ENCODE measurements around the gene KRTAP13-3.

KRTAP13-3 gene

GRCh38 chr21:30425826-30426225 lies at the start of gene KRTAP13-3:
Gene KRTAP13-3, minus strand, starts transcription at chr21:30425926. Its CDS starts 14 bp downstream, at chr21:30425912.
- no peak for DNase-seq

DNA sequence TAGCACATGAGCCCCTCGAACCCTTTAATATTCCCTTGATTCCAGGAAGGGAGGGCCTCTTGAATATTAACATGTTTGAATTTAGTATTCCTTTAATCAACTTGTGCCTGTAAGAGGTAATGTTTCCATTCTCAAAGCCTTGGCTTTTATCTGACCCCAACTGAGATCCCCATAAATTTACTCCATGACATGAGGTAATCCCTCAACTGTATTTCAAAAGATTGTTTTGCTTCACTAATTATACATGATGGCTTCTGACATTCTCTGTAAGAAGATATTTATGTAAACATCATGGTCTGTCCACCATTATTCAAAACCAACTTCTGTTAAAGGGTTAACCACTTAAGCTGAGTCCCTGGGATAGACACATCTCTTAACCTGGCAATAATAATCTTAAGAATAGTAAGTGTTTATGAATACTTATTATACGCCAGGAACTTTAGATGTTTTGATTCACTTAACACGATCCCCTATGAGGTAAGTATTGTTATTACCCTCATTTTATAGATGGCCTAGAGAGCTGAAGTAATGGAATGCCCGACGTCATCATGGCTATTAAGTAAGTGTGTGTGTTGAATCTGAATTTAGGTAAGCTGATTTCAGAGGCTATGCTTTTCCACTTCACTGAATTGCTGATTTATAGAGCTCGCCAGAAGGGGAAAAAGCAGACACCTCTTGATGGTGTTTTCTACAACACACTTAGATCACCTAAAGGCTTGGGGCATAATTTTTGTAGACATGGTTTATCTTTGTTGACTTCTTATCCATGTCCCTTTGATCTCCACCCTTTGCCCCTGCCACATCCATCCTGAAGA lies 43.4 kb upstream of the KRTAP13-3 start:
- DNase-seq = no peak

- peak in 1 of 2 experiments; percentile 31 for DNase-seq
These were observed 38.0 kb upstream of the KRTAP13-3 start for GRCh38 chr21:30463713-30464112.

DNA sequence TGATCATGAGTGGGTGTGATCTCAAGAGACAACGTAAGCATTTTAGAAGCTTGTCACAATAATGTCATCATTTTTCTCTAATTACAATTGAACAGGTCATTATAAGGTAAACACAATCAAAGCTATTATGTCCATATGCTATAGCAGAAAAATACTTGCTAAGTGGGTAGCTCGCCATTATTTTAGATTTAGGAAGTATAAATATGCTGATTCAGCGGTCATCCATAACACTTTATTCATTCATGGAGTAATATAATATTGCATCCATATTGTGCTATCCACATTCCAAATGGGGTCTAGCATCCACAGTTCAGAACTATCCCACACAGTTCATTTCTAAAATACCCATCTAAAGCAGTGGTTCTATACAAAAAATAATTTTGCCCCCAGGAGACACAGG lies 22.8 kb upstream of the KRTAP13-3 start:
- DNase-seq = no peak

GRCh38 chr21:30447056-30447455 lies 21.3 kb upstream of the KRTAP13-3 start:
- no peak for DNase-seq

DNA sequence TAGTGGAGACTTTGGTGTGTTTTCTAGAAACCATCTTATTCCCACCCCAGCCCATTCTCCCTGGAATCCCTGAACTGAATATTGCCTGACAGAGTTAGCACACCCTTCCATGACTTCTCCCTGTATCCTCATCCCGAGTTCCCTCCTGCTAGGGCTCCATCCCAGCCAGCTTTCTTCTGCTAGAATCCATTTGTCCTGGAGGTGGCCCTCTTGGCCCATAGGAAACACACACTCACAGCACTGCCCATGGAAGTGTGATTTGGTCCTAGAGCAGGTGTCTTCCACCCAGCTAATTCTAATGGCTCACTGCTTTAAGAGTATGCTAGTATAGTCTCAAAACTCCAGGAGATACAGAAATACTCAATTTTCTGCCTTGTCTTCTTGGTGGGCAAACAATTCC lies 18.5 kb upstream of the KRTAP13-3 start:
- no peak for DNase-seq

DNA sequence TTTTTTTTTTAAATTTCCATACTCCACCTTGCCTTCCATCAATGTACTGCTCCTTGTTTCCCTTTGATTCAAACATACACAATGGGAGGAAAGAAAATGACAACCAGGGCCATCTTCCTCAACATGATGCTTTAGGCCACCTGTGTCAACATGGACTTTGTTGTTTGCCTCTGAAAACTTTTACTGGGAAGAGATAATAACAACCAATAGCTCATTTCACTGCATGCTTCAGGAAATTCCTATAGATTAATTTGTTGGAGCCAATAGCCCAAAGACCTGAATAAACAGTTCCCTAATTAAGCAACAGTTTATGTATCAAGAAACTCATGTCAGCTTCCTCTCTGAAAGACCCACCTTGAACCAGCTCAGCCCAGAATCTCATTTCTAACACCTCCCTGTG lies 17.5 kb upstream of the KRTAP13-3 start:
- no peak for DNase-seq

GRCh38 chr21:30439975-30440374 lies 14.2 kb upstream of the KRTAP13-3 start, which contains the start of gene KRTAP15-1:
Gene KRTAP15-1, plus strand, starts transcription at chr21:30440275. Its CDS starts 53 bp downstream, at chr21:30440328.
- DNase-seq = no peak

- no peak for DNase-seq
These were observed 11.4 kb upstream of the KRTAP13-3 start for GRCh38 chr21:30437010-30437565.

DNA sequence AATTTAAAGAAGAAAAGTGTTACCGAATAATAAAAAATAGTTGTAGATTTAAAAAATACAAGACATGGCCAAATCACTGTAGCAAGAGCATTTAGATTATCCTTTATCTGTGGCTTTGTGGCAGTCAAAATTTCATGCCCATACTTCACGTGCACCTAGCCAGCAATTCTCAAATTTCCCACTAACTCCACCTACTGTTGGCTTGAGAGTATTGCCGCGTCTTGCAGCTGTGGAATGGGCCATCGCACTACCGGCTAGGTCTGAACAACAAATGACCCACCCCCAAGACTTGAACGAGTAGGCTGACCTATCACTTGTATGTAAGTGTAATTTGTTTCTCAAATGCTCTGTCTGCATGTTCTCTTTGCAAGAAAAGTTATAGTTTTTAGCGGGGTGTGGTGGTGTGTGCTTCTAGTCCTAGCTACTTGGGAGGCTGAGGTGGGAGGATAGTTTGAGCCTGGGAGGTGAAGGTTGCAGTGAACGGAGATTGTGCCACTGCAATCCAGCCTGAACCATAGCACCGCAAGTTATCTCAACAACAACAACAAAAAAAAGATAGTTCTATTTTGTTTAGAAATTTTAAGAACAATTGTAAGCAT lies 8.4 kb upstream of the KRTAP13-3 start:
- DNase-seq = peak in 1 of 2 experiments; percentile 11

- DNase-seq = no peak
These were observed 4.5 kb upstream of the KRTAP13-3 start, which contains the start of gene KRTAP13-4 for GRCh38 chr21:30430170-30430655. Gene KRTAP13-4, plus strand, starts transcription at chr21:30430220. Its CDS starts 56 bp downstream, at chr21:30430276.

DNA sequence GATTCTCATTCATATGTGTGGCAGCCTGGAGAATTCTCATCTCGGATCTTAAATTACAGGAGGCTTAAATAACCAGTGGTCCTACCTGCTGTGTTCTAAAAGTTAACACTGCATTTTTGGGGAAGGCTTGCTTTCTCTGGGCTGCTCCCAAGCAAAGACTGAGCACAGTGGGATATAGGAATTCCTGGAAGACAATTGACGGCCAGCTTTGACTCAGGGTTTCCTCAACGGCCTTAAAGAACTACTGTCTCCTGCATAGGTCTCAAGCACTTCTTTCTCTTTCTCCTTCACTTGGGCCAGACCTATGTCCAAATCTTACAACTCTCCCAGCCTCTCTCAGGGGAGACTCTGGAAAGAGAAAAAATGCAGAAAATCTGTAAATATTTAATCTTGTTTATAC lies 1.0 kb upstream of the KRTAP13-3 start:
- no peak for DNase-seq

- DNase-seq = no peak
These were observed 9.7 kb downstream of the KRTAP13-3 start for GRCh38 chr21:30415993-30416392.

DNA sequence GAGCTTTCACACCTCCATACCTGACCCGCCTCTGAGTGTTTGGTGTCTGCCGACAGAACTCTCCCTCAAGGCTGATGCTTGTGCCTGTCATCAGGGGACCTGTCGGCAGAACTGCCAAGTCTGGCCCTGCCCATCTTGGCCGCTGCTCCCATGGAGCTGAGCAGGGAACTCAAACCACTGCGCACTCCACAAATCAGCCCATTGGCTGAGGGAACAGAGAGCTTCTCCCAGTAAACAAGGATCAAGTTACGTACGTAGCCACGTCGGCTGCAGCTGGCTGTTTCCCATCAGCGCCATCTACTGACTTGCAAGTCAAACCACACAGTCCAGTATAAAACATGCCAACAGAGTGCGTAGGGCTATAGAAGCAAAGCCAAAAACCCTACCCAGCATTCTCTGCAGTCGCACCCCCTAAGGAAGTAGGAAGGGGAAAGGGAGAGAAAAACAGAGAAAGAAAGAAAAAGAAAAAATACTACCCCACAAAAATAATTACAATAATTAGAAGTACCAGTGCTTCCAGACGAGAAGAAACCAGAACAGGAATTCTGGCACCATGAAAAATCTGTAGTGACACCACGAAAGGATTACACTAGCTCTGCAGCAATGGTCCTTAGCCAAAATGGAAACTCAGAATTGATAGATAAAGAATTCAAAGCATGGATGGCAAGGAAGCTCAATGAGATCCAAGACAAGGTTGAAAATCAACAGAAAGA lies 16.8 kb downstream of the KRTAP13-3 start:
- DNase-seq = peak in 1 of 2 experiments; percentile 7

DNA sequence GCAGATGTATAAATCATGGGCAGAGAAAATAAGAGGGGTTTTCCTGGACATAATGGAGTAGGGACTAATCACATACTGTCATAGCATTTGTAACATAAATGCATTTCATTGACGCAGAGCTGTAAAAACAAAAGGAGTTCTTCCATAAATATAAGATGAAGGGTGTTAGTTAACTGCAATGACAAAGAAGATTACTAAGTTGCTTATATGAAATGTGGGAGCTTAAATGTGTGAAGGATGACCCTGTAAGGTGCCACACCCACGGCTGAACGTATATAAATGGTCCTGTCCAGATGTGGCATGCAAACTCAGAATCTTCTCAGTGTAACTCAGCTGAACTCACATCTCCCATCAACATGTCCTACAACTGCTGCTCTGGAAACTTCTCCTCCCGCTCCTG lies 30.0 kb downstream of the KRTAP13-3 start, which contains the start of gene KRTAP13-1:
TSS of gene KRTAP13-1 (plus strand) at position 301 of the 400 bp plus-strand sequence. CDS start at position 357, 56 bp downstream.
- no peak for DNase-seq

DNA sequence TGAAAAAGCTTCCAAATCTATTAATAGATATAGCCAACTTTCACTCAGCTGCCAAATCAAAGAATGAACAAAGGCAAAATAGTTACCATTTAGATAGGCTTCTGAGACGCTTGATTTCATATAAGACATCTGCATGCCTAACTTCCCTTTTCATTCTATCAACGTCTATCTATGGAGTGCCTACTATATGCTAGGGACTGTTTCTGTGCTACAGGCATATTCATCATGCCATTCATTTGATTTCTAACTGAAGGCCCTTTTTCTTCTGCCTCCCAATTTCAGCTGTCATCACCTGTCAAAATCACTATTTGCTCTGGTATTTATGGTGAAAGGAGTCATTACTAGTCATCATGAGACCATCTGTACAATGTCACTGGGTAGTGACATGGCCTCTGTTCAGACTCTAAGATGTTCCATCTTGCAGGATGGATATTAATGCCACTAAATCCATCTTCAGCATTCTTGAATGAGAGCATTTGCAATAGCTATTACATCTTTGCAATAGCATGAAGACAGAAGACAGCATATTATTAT lies 34.2 kb downstream of the KRTAP13-3 start:
- no peak for DNase-seq

DNA sequence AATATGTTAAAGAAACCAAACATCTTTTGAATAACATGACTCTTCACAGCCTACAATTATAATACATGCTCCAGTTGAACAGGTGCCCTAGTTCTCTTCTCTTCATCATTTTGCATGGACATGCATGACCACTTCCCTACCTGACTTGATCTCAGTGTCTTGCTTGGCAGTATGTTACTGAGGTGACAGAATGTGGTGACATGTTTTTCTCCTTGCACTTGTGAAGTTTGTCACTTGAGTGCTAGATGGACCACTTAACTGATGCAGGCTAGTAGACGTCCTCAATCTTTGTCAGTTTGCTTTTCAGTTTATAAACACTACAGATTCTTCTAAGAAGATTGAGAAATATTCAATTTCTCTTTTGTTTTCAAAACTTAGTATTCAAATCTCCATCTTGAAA lies 43.5 kb downstream of the KRTAP13-3 start:
- DNase-seq = no peak
